Measurements from ENCODE around the gene ADRA1B.
A peak's percentile ranks its signal among the peaks of the same experiment; 100 is the strongest.

ADRA1B gene

GRCh38 chr5:160021831-160022446 lies 105.7 kb downstream of the ADRA1B start:
- FAIRE-seq: peak; percentile 98
